HG03354 (cell line): ENCODE measurements around the gene RDM1.

Experiments
- ATAC-seq: cut with Tn5 transposase; IDR thresholded peaks from one replicate; pipeline ENCODE4 v1.9.1; 2021; ENCODE audit warnings: mild to moderate bottlenecking; ENCODE audit not compliant: unreplicated experiment, poor library complexity, severe bottlenecking

RDM1 gene

DNA sequence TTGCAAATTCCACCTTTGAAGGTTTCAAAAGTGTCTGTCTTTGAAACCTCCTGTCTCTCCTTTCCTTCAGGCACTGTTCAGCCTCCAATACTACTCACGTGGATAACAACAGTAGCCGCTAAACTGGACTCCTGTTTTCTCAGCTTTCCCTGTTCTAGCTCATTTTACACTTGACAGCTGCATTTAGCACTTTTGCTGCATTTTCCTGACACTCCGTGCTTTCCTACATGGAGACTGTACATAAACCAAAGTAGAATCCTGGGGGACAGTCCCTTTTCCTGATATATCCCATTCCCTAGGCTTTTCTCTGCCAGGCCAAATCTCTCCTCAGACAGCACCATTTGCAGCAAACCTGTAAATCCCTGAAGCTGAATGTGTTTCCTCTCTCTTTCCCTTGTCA, 54.0 kb downstream of the RDM1 start:
- no peak for ATAC-seq

DNA sequence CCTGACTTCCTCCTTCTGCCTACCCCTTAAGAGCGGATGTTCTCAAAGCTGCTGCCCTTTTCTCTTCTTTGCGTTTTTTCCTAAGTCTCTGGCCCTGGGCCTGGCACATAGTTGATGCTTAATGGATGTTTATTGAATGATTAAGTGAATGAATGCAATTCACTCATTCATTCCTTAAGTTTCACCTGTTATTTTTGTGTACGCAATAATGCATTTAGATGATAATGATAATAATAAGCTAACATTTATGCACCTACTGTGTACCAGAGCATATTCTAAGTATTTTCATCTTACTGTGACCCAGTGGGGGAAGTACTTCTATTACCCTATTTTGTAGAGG, 54.8 kb downstream of the RDM1 start:
- no peak for ATAC-seq

DNA sequence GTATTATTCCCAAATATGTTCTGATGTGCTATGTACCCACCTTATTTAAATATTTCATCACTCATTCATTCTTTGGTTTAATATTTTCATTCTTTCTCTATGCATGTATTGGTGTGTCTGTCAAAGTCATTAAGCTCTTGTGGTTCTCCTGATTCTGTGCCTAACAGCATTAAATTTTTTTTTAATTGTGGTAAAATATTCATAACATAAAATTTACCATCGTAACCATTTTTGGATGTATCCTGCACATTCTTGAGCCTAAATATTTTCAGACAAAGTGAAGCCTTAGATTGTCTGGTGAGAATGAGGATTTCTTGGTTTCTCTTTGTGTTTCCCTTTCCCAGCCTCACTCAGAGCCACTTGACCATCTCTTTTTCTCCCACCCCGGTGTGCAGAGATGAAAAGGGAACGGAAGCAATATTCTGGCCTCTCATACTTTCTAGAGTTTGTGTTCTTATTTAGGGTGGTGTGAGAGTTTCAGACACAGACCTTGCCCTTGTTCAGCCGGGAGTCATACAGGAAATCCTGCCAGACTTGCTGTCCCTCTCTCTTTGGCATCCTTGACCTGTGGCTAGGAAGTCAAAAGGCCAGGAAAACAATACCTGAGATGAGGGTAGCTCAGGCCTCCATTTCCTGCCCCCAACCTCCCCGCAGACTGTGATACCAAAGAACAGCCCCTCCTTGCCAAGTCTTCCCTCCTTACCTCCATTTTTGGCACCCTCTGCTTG, 55.3 kb downstream of the RDM1 start:
- ATAC-seq = no peak

DNA sequence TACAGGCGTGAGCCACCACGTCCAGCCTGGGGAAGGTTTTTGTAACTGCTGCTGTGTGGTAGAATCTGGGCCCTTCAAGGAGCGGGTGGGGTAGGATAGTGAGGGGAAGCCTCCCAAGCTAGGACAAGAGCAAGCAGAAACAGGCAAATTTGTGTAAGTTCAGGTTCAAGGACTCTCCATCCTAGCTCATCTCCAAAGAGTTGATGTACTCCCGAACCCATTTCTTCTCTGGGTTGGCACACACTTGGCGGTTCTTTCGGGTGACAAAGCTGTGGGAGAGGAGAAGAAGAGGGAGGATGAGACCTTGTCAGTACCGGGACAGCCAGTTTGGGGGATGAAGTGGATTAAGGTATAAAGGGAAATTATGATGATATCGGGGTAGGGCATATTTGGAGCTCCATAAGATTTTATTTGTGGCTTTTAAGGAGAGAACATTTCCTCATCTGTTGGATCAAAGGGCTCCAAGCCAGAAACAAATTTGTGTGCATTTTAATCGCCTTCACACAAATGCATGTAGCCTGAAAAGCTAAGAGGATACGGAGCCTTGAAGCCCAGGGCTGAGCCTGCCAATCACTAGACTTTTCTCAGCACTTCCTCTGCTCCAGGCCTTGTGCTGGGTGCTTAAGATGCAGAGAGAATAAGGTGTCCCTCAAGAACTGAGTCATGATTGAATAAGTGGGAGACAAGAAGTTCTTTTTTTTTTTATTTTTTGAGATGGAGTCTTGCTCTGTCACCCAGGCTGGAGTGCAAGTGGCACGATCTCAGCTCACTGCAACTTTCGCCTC, 58.2 kb downstream of the RDM1 start:
- ATAC-seq = no peak

DNA sequence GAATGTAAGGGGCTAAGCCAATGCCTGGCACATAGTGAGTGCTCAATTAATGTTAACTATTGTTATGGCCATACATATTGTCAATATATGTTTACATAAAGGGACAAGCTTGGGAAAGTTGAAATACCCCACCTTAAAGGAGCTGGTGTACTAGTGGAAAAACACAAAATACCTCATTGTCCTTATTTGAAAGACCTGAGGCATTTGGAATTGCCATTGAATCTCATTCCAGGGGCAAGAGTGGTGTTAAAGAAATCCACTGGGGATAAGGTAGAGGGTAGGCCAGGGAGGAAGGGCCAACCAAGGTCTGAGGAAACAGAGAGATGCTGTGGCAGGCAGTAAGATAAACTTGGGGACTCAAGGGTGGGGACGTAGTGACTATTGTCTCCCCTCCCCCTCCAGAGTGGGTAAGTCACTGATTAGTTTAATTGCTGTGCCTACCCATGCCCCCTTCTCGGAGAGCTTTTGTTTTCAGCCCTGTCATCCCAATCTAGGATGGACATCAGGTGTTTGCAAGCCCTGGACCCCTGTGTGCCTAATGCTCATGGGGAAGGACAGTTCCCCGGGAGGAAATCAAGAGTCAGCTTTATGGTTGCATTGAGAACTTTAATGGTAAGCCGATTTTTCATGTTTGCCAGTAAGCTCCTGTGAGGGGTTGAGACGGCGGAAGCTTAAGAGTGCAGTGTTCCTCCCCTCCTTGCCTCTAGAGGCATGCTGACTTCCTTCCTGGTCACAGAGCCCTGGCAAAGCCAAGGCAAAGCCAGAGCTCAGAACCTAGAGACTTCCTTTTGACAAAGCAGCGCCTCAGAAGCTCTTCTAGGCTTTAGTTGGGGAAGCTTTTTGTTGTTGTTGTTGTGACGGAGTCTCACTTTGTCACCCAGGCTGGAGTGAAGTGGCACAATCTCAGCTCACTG, 59.4 kb downstream of the RDM1 start:
- ATAC-seq = no peak

DNA sequence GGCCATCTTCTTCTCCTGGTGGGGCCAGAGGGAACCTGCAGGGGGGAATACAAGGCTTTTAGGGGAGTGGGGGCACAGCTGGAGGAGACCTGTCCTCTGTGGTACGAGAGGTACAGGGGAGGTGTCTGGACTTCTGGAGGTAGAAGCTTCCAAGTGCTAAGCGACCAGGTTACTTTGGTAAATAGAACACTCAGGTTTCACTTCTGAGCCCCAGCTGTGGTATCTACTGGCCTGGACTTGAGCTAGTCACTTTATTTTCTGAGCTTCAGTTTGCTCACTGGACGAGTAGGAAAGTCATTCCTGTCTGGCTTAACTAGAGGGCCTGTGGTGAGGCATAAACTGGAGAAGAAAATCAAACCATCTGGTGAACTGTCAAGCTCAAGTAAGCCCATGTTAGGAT, 61.8 kb downstream of the RDM1 start, which contains the start of gene HEATR9:
HEATR9 (minus strand) TSS at position 155 of the 400 bp plus-strand sequence; CDS start at position 6, 149 bp downstream.
- ATAC-seq = no peak
